Naive thymus-derived CD4-positive, alpha-beta T cell (primary cell): ENCODE data around the gene CTDSP2. TPM values are rescaled to one million over a fixed set of nuclear protein-coding genes. Genes with fewer than 3 reads are reported as not detected.
"Not testable (repeated sequence)": the region's sequence is repeated elsewhere in the genome, so short reads cannot be mapped to it uniquely, and the experiment has no call there.

Source experiments
- ATAC-seq: fragments of 150-1000 bp; cut with Tn5 transposase; 2 replicates; pipeline ENCODE4 v1.10.0; 2021; ENCODE audit warnings: mild to moderate bottlenecking, moderate library complexity
- CTCF ChIA-PET: fragments of 350-600 bp; sonication (Branson Sonifier 250); formaldehyde crosslinking; loops from one replicate; lab custom pipeline; 2021; ENCODE audit warnings: antibody characterized with exemption; lab: Charles Lee
- POLR2A ChIA-PET: fragments of 350-600 bp; sonication (Branson Sonifier 250); formaldehyde crosslinking; loops from one replicate; lab custom pipeline; 2021; ENCODE audit warnings: antibody characterized with exemption, inconsistent platforms; lab: Charles Lee
- DNase-seq, 9 donors: peaks; one replicate each; pipeline versions ENCODE4 v3.0.0 to v3.0.0-alpha.2; 2020 to 2022; ENCODE audit warnings: mixed read lengths in 1 of 9
- H3K27ac ChIP-seq: one replicate; pipeline ENCODE4 v1.7.0; 2013; ENCODE audit warnings: mild to moderate bottlenecking, low read depth, low read length, moderate library complexity
- H3K27me3 ChIP-seq, 2 donors: one replicate each; pipeline ENCODE4 v1.7.0; 2013; ENCODE audit warnings: low read length in 2 of 2, mild to moderate bottlenecking in 2 of 2, moderate library complexity in 2 of 2; ENCODE audit not compliant: control insufficient read depth in 2 of 2, insufficient read depth in 2 of 2
- H3K36me3 ChIP-seq, 3 experiments: 1 replicate in 2 of 3; 2 replicates in 1 of 3; pipeline ENCODE4 v1.7.0; 2013; ENCODE audit warnings: low read length in 3 of 3, mild to moderate bottlenecking in 3 of 3, moderate library complexity in 1 of 3; ENCODE audit not compliant: insufficient read depth in 3 of 3, control insufficient read depth in 2 of 3
- H3K4me1 ChIP-seq, 2 donors: one replicate each; pipeline ENCODE4 v1.7.0; 2013; ENCODE audit warnings: low read length in 2 of 2, mild to moderate bottlenecking in 2 of 2, moderate library complexity in 1 of 2; ENCODE audit not compliant: control insufficient read depth in 2 of 2, insufficient read depth in 2 of 2
- H3K4me3 ChIP-seq: 2 replicates; pipeline ENCODE4 v1.7.0; 2013; ENCODE audit warnings: mild to moderate bottlenecking, low read length
- H3K9me3 ChIP-seq, 3 experiments: 1 replicate in 2 of 3; 2 replicates in 1 of 3; pipeline ENCODE4 v1.7.0; 2013; ENCODE audit warnings: low read length in 3 of 3; ENCODE audit not compliant: control insufficient read depth in 2 of 3
- H3K27ac Mint-ChIP-seq, 9 donors: one replicate each; pipeline ENCODE4 v1.8.0; 2020 to 2022; ENCODE audit warnings: mixed read lengths in 9 of 9, mild to moderate bottlenecking in 8 of 9, moderate library complexity in 5 of 9, inconsistent platforms in 2 of 9
- H3K27me3 Mint-ChIP-seq, 5 donors: one replicate each; pipeline ENCODE4 v1.8.0; 2021 to 2022; ENCODE audit warnings: mixed read lengths in 5 of 5, mild to moderate bottlenecking in 1 of 5
- H3K36me3 Mint-ChIP-seq, 5 donors: one replicate each; pipeline ENCODE4 v1.8.0; 2020 to 2022; ENCODE audit warnings: mixed read lengths in 5 of 5, mild to moderate bottlenecking in 3 of 5, inconsistent platforms in 1 of 5
- H3K4me1 Mint-ChIP-seq, 7 donors: one replicate each; pipeline ENCODE4 v1.8.0; 2020 to 2022; ENCODE audit warnings: mixed read lengths in 7 of 7, mild to moderate bottlenecking in 3 of 7, inconsistent platforms in 1 of 7
- H3K4me3 Mint-ChIP-seq, 10 donors: one replicate each; pipeline ENCODE4 v1.8.0; 2020 to 2022; ENCODE audit warnings: mild to moderate bottlenecking in 10 of 10, mixed read lengths in 10 of 10, moderate library complexity in 6 of 10, inconsistent platforms in 2 of 10
- H3K9me3 Mint-ChIP-seq, 11 donors: one replicate each; pipeline ENCODE4 v1.8.0; 2020 to 2022; ENCODE audit warnings: mixed read lengths in 11 of 11, mild to moderate bottlenecking in 4 of 11, inconsistent platforms in 1 of 11, moderate library complexity in 1 of 11
- intact Hi-C, 2 donors: fragments of 100-400 bp; cut with micrococcal nuclease; formaldehyde crosslinking; loops; one replicate each; pipeline ENCODE4 v1.15.1; 2023
- polyA plus RNA-seq, 2 donors: library from polyadenylated mRNA; unstranded; fragments of 300-500 nt; fragmentation: Illumina TruSeq; gene quantifications; one replicate each; pipeline ENCODE4 v1.2.3, GENCODE V29; 2021
- total RNA-seq, 6 experiments: library from RNA in 5 of 6; stranded (reverse) in 5 of 6; gene quantifications; 1 replicate in 5 of 6; 2 replicates in 1 of 6; pipeline ENCODE4 v1.2.3 and lab custom pipeline; 2021 to 2026

Gene CTDSP2
- total and polyA plus RNA-seq, 7 experiments from 2014 or later, result 86.9 to 295 (median 130) TPM

GRCh38 chr12:57852200-57852599 is 5.7 kb upstream of the CTDSP2 start:
- Mint-ChIP-seq H3K36me3 (peaks cover 0 to 7% (median 0%) of the 10 kb centered on the region in 5 donors), H3K4me3 (peak overlapping the region in 7 of 10 donors; percentile 42 to 70 (median 52)), H3K27ac (peak overlapping the region in 1 of 9 donors; percentile 25), H3K27me3 (peaks cover 0 to 81% (median 16%) of the 10 kb centered on the region in 5 donors), H3K4me1 (peaks cover 23 to 32% (median 29%) of the 10 kb centered on the region in 7 donors), H3K9me3 (peaks cover 0 to 7% (median 0%) of the 10 kb centered on the region in 11 donors)
- Histone ChIP-seq H3K9me3 (peaks cover 0 to 5% (median 0%) of the 10 kb centered on the region in 3 experiments), H3K27ac (no peak overlapping the region), H3K4me3 (no peak overlapping the region), H3K4me1 (peaks cover 0 to 8% of the 10 kb centered on the region in 2 donors), H3K27me3 (no peaks in the 10 kb centered on the region), H3K36me3 (no peaks in the 10 kb centered on the region)
- intact Hi-C loops, result no loop called here
- DNase-seq (no peak), ATAC-seq (peak; percentile 18)
- ChIA-PET CTCF (interaction anchor here (0.6 to 1.1 kb wide), 2 partner anchors 16 to 20 kb away, joined by 3 read pairs; no protein-coding TSS in a partner anchor), POLR2A (interaction anchor here (0.8 to 1.5 kb wide), 4 partner anchors 10 to 15 kb away, joined by 3 to 10 read pairs (median 6); no protein-coding TSS in a partner anchor)

GRCh38 chr12:57851552-57851951 is 5.0 kb upstream of the CTDSP2 start:
- POLR2A ChIA-PET, result interaction anchor here (0.8 to 1.5 kb wide), 5 partner anchors 9 to 50 kb away, joined by 3 to 10 read pairs (median 4); no protein-coding TSS in a partner anchor
- H3K36me3 Mint-ChIP-seq, result peaks cover 0 to 4% (median 0%) of the 10 kb centered on the region in 5 donors
- no peak for DNase-seq

GRCh38 chr12:57850854-57851430 is 4.4 kb upstream of the CTDSP2 start:
- Histone ChIP-seq H3K27ac (no peak overlapping the region), H3K9me3 (no peaks in the 10 kb centered on the region), H3K4me1 (peaks cover 0 to 8% of the 10 kb centered on the region in 2 donors), H3K4me3 (no peak overlapping the region), H3K27me3 (no peaks in the 10 kb centered on the region), H3K36me3 (peaks cover 0 to 8% (median 0%) of the 10 kb centered on the region in 3 experiments)
- DNase-seq (no peak), ATAC-seq (peak; percentile 26)
- peak overlapping the region in 3 of 10 donors; percentile 7 to 27 (median 16) for H3K4me3 Mint-ChIP-seq
- H3K4me1 Mint-ChIP-seq, result peaks cover 26 to 35% (median 31%) of the 10 kb centered on the region in 7 donors
- POLR2A ChIA-PET, result interaction anchor here (1.3 to 1.5 kb wide), 4 partner anchors 8 to 51 kb away, joined by 3 to 10 read pairs (median 6); no protein-coding TSS in a partner anchor
- H3K27ac Mint-ChIP-seq, result no peak overlapping the region
- CTCF ChIA-PET, result interaction anchor here (1.2 kb wide), 1 partner anchor 48 kb away, joined by 4 read pairs; no protein-coding TSS in a partner anchor
- intact Hi-C loops, result no loop called here
- H3K27me3 Mint-ChIP-seq, result peaks cover 0 to 73% (median 16%) of the 10 kb centered on the region in 5 donors
- H3K9me3 Mint-ChIP-seq, result peaks cover 0 to 2% (median 0%) of the 10 kb centered on the region in 11 donors
- H3K36me3 Mint-ChIP-seq, result peaks cover 0 to 2% (median 0%) of the 10 kb centered on the region in 5 donors

More at GRCh38 chr12:57851552-57851951, 5.0 kb upstream of the CTDSP2 start:
- Histone ChIP-seq H3K9me3 (peaks cover 0 to 5% (median 0%) of the 10 kb centered on the region in 3 experiments), H3K27ac (no peak overlapping the region), H3K27me3 (no peaks in the 10 kb centered on the region), H3K36me3 (peaks cover 0 to 2% (median 0%) of the 10 kb centered on the region in 3 experiments), H3K4me1 (peaks cover 0 to 8% of the 10 kb centered on the region in 2 donors), H3K4me3 (no peak overlapping the region)
- Mint-ChIP-seq H3K27me3 (peaks cover 0 to 78% (median 16%) of the 10 kb centered on the region in 5 donors), H3K9me3 (peaks cover 0 to 3% (median 0%) of the 10 kb centered on the region in 11 donors), H3K27ac (peak overlapping the region in 1 of 9 donors; percentile 2), H3K4me1 (peaks cover 26 to 35% (median 31%) of the 10 kb centered on the region in 7 donors), H3K4me3 (peak overlapping the region in 4 of 10 donors; percentile 7 to 65 (median 28))
- intact Hi-C loops, result no loop called here
- CTCF ChIA-PET, result interaction anchor here (0.6 to 1.2 kb wide), 3 partner anchors 16 to 49 kb away, joined by 3 to 4 read pairs (median 3); no protein-coding TSS in a partner anchor
- no peak for ATAC-seq

GRCh38 chr12:57849447-57849846 is 2.9 kb upstream of the CTDSP2 start:
- DNase-seq, ATAC-seq, H3K27ac Mint-ChIP-seq, H3K4me3 ChIP-seq, H3K4me1 ChIP-seq, H3K9me3 ChIP-seq, H3K36me3 Mint-ChIP-seq, CTCF ChIA-PET, POLR2A ChIA-PET, H3K9me3 Mint-ChIP-seq, H3K27me3 ChIP-seq, H3K27ac ChIP-seq: not testable (repeated sequence)
- Mint-ChIP-seq H3K4me1 (peaks cover 28 to 37% (median 33%) of the 10 kb centered on the region in 7 donors), H3K27me3 (peaks cover 0 to 62% (median 15%) of the 10 kb centered on the region in 5 donors), H3K4me3 (peak overlapping the region in 1 of 10 donors; percentile 7)
- intact Hi-C loops, result loop anchor here in 1 of 2 donors (5.0 kb wide), 1 partner anchor 1697 kb away; the partner anchor contains the start of gene MYL6B
- peaks cover 0 to 12% (median 0%) of the 10 kb centered on the region in 3 experiments for H3K36me3 ChIP-seq

- H3K4me1 ChIP-seq, result peaks cover 7 to 8% of the 10 kb centered on the region in 2 donors
- Mint-ChIP-seq H3K4me1 (peaks cover 32 to 41% (median 37%) of the 10 kb centered on the region in 7 donors), H3K27me3 (peaks cover 0 to 60% (median 15%) of the 10 kb centered on the region in 5 donors), H3K27ac (peak overlapping the region in 5 of 9 donors; percentile 22 to 80 (median 56)), H3K4me3 (peak overlapping the region in 1 of 10 donors; percentile 7), H3K36me3 (peaks cover 0 to 5% (median 0%) of the 10 kb centered on the region in 5 donors), H3K9me3 (no peaks in the 10 kb centered on the region)
- no peak overlapping the region for H3K27ac ChIP-seq
- no peaks in the 10 kb centered on the region for H3K27me3 ChIP-seq
- H3K36me3 ChIP-seq, result peaks cover 0 to 12% (median 0%) of the 10 kb centered on the region in 3 experiments
- intact Hi-C loops, result loop anchor here in 1 of 2 donors (5.0 kb wide), 1 partner anchor 1697 kb away; the partner anchor contains the start of gene MYL6B
- ChIA-PET CTCF (no interaction called here), POLR2A (interaction anchor here (6.7 kb wide), 1 partner anchor 14 kb away, joined by 77 read pairs; no protein-coding TSS in a partner anchor)
- no peak overlapping the region for H3K4me3 ChIP-seq
- H3K9me3 ChIP-seq, result no peaks in the 10 kb centered on the region
- no peak for DNase-seq
- no peak for ATAC-seq
These were observed 2.5 kb upstream of the CTDSP2 start for GRCh38 chr12:57849035-57849434.

GRCh38 chr12:57848208-57848607 is 1.7 kb upstream of the CTDSP2 start:
- peaks cover 0 to 12% (median 0%) of the 10 kb centered on the region in 3 experiments for H3K36me3 ChIP-seq
- peaks cover 8 to 16% of the 10 kb centered on the region in 2 donors for H3K4me1 ChIP-seq
- Mint-ChIP-seq H3K4me3 (peak overlapping the region; percentile 34 to 92 (median 59)), H3K27ac (peak overlapping the region; percentile 25 to 85 (median 56)), H3K36me3 (peaks cover 0 to 7% (median 0%) of the 10 kb centered on the region in 5 donors), H3K27me3 (peaks cover 0 to 52% (median 15%) of the 10 kb centered on the region in 5 donors), H3K4me1 (peaks cover 39 to 49% (median 44%) of the 10 kb centered on the region in 7 donors), H3K9me3 (no peaks in the 10 kb centered on the region)
- ATAC-seq (no peak), DNase-seq (no peak)
- ChIA-PET POLR2A (interaction anchor here (0.7 to 6.7 kb wide), 4 partner anchors 9 to 51 kb away, joined by 3 to 77 read pairs (median 12); no protein-coding TSS in a partner anchor), CTCF (interaction anchor here (0.7 to 1.6 kb wide), 4 partner anchors 23 to 89 kb away, joined by 3 to 4 read pairs (median 4); no protein-coding TSS in a partner anchor)
- H3K27ac ChIP-seq, result no peak overlapping the region
- H3K27me3 ChIP-seq, result no peaks in the 10 kb centered on the region
- intact Hi-C loops, result loop anchor here in 1 of 2 donors (5.0 kb wide), 1 partner anchor 1696 kb away; the partner anchor contains the start of gene MYL6B
- H3K9me3 ChIP-seq, result no peaks in the 10 kb centered on the region
- no peak overlapping the region for H3K4me3 ChIP-seq
